ENCODE measurements around the gene FHL3. TPM values are rescaled to one million over a fixed set of nuclear protein-coding genes. Genes with fewer than 3 reads are reported as not detected.
A peak's percentile ranks its signal among the peaks of the same experiment; 100 is the strongest.

Gene FHL3
- total and polyA plus RNA-seq, 2 donors (not counting 1 experiment from before 2014, with no cell fraction given), result 0.15 to 2.2 TPM

DNA sequence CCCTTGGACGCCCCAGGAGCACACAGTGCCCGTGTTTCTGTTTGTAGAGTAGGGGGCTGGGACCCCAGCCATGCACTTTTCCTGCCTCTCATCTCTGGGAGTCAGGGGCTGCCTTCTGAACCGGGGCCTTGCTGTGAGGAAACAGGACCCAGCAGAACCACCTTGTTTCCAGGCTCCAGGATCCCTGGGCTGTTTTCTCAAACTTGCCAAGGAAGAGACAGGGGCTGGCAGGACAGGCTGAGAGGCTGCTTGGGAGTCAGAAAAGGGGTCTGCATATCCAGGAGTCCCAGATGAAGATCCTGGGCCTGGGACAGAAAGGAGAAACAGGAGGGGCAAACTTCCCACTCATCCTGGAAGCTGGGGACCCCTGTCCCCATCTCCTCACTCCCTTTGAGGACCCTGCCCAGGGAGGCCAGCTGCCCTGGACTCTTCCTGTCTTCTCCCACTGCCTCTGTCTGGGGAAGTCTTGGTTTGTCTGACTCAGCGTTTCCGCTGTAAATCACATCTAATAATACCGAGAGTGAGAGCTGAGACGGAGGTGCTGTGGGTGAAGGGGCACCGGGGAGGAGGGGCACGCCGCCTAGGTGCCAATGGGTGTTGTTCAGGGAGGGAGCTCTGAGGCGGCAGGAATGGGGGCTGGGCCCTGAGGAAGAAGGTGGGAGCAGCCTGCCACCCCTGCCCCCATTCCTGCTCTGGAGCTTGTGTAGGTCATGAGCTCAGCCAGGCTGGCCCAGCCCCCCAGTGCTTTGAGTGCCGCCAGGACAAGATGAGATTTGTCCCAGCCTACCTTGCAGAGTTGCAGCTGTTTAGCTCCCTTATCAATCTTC is 24.6 kb upstream of the FHL3 start:
- no peaks in the 10 kb centered on the region for H3K27me3 ChIP-seq (replicated peaks in 1 of 4; ENCODE audit: control extremely low read depth in 1 of 4, control insufficient read depth in 3 of 4, insufficient read depth in 4 of 4, low read length in 3 of 4)
- H3K79me2 ChIP-seq (ENCODE audit: control insufficient read depth, insufficient read depth, low read length), result no peaks in the 10 kb centered on the region
- no peak overlapping the region for H2AFZ ChIP-seq (ENCODE audit: insufficient read depth, low read depth, low read length, poor library complexity, severe bottlenecking)
- DNase-seq, result no peak
- TF ChIP-seq CTCF (IDR thresholded peaks at IDR 0.05) (no peak), EZH2 (IDR thresholded peaks at IDR 0.05; ENCODE audit: borderline replicate concordance, insufficient read depth, low read depth, low read length, poor library complexity, severe bottlenecking) (no peak)
- H3K4me2 ChIP-seq (replicated peaks; ENCODE audit: low read depth, low read length, poor library complexity, severe bottlenecking), result peak overlapping the region; percentile 25
- Mint-ChIP-seq H3K9me3 (ENCODE audit: insufficient read depth) (no peaks in the 10 kb centered on the region), H3K4me1 (peaks cover 19% of the 10 kb centered on the region), H3K27me3 (peaks cover 9% of the 10 kb centered on the region), H3K4me3 (no peak overlapping the region), H3K27ac (no peak overlapping the region)
- CTCF ChIA-PET, result interaction anchor here (0.6 to 3.5 kb wide), 6 partner anchors 41 to 789 kb away, joined by 3 to 15 read pairs (median 4); no protein-coding TSS in a partner anchor
- H3K36me3 ChIP-seq (replicated peaks in 1 of 2; ENCODE audit: control extremely low read depth in 1 of 2, control insufficient read depth in 1 of 2, extremely low read depth in 1 of 2, insufficient read depth in 2 of 2, low read length in 1 of 2), result peaks cover 5 to 11% of the 10 kb centered on the region in 2 experiments
- intact Hi-C loops (cut with micrococcal nuclease), result loop anchor here (5.0 kb wide), 1 partner anchor 472 kb away; no protein-coding TSS in a partner anchor
- H3K9ac ChIP-seq (ENCODE audit: low read length), result no peak overlapping the region
- WGBS (ENCODE audit: insufficient coverage), result 17% methylated on average over 7 of the region's 12 CpGs
- peaks cover 5 to 13% of the 10 kb centered on the region in 2 donors for H3K4me1 ChIP-seq (ENCODE audit: control insufficient read depth in 2 of 2, insufficient read depth in 2 of 2, low read length in 2 of 2)
- POLR2A ChIA-PET, result interaction anchor here (1.0 kb wide), 1 partner anchor 10 kb away, joined by 3 read pairs; no protein-coding TSS in a partner anchor
- H4K20me1 ChIP-seq (ENCODE audit: control insufficient read depth, insufficient read depth, low read length, poor library complexity, severe bottlenecking), result no peaks in the 10 kb centered on the region
- no peaks in the 10 kb centered on the region for H3K9me3 ChIP-seq (ENCODE audit: control extremely low read depth in 1 of 3, control insufficient read depth in 2 of 3, insufficient read depth in 1 of 3, low read length in 2 of 3)
- no peak overlapping the region for H3K4me3 ChIP-seq (ENCODE audit: control extremely low read depth in 1 of 5, extremely low read depth in 1 of 5, insufficient read depth in 1 of 5, low read depth in 2 of 5, low read length in 4 of 5)
- H3K27ac ChIP-seq (ENCODE audit: low read length in 2 of 2), result no peak overlapping the region
- ATAC-seq (ENCODE audit: low read depth), result peak; percentile 36
